Hematopoietic multipotent progenitor cell treated with erythropoietin and hydrocortisone succinate and interleukin-3 and kit ligand, for 17 days (in vitro differentiated cells): ENCODE data around the gene LRRC4C.

Experiments
- DNase-seq: peaks from one replicate; pipeline ENCODE4 v3.0.0-alpha.2; 2015; ENCODE audit warnings: low spot score

LRRC4C gene

DNA sequence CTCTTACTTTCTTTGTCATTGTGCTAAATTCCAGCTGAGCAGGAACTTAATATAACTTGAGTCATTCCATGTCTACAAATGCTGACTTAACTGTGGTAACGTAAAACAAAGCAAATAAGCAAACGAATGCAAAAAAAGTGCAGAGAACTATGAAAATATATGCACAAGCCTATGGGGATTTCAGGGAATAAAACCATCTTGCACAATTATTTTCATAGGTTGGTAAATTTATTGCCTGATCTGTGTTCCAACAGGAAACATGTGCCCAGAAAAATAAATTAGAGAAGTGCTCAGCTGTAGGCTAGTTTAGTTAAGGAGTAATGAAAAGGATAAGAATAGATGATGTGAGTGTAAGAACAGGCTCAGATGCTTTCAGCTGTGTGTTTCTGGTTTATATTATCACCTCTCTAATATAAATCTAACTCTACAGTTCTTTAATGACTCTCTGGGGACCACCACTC, 1169.3 kb downstream of the LRRC4C start:
- DNase-seq, result no peak

GRCh38 chr11:40289370-40289769, 1170.1 kb downstream of the LRRC4C start:
- no peak for DNase-seq

DNA sequence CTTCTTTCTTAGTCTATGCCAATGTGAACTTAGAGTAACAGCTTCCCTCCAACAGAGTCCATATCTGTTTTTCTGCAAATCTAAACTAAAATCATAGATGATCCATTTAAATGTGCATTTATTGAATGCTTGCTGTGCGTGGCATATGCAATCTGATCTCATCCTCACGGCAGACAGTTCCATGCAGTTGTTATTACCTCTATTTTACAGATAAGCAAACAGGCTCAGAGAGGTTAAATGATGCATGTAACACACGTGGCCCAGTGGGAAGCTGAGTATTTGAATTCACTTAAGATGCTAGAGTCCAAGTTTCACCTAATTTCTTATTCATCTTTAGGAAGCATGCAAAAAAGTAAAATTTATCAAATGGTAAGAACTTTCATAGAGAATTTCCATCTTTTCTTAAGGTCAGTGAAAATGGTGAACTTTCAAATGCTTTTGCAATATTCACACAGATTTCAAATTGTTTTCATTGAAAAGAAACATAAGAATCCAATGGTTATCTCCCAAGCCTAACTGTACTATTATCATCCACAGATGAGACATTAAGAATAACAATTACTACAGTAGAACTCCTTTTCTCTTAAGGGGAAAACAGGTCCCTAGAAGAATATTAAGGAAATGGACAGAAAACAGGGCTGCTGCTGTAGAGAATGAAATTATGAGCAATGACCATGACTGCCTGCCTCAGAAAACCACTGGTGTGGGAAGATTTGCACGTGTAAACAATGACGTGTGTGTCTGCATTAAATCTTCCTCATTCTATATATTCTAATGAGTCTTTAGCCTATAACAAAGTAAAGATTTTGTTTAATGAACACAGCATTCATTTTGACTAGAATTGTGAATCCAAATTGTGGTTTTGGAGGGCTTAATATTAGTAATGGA, 1171.3 kb downstream of the LRRC4C start:
- DNase-seq, result no peak

- no peak for DNase-seq
These were observed 1173.3 kb downstream of the LRRC4C start for GRCh38 chr11:40286137-40286536.

DNA sequence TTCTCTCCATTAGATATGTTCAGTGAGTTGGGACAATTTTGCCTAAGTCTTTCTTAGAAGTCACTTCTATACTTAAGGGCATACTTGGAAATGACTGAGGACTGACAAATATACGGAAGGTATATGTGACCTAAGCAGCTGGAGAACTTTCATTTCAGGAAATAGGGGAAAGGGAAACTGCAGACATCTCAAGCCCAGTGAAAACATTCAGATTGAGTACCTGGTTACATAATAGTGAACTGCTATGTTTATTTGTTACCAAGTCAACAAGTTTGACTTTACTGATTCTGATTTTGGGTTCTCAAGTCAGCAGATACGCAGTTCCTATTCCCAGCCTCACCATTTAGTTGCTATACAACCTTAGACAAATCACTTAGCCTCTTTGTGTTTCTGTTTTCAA, 1173.9 kb downstream of the LRRC4C start:
- no peak for DNase-seq

GRCh38 chr11:40281052-40281580, 1178.3 kb downstream of the LRRC4C start:
- DNase-seq, result no peak

DNA sequence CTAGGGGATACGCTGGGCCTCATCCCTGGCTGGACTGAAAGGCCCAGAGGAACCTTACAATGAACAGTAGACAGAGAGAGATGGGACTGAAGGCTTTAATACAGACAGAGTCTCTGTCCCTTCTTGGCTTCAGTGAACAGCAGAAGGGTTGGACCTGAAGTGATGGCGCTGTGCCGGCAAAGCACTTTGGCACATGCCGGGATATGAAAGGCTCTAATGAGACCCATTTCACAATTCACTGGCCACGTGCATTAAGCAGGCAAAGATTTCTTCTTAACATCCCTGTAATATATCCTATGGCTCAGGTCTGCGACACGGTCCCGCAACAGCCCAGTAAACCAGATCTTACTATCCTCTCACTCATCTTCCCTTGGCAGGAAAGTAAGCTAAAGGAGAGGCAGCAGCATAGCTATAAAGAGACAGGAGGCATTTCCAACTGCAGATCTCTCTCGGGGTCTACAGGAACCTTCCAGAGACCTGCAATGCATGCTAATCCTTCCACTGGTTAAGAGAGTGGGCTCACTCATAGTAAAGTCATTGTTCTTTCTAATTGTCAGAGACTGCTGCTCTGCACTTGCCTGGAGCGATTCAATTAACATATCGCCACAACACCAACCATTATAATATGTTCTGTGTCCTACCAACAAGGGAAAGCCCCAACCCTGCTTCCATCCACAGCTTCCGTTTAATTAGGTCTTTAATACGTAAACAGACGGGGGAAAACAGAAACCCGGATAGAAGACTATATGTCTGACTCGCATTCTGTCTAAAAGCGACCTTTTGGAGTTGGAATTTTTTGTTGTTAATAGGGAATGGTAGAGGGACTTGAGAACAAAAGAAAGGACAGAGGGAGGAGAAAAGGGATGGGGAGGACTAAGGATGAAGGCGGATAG, 1179.0 kb downstream of the LRRC4C start:
- DNase-seq, result no peak

- DNase-seq, result no peak
These were observed 1182.5 kb downstream of the LRRC4C start for GRCh38 chr11:40276960-40277359.

DNA sequence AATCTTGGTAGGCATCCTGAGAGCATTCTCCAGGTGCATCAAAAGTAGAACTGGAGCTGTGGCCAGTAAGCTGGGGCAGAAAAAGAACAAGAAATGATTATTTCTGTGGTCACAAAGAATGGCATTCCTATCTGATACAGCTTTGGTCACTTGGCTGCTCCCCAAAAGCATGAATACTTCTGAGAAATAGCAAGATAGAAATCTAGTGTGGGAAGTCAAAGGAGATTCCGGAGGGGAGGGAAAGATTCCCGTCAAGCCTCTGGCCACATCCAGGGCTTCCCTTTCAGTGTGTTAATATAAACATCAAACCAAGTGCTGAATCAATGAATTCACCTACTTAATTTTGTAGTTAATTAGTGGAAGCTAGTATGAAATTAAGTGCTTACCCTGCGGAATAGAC, 1185.4 kb downstream of the LRRC4C start:
- no peak for DNase-seq

- DNase-seq, result no peak
These were observed 1186.2 kb downstream of the LRRC4C start for GRCh38 chr11:40273192-40273732.

DNA sequence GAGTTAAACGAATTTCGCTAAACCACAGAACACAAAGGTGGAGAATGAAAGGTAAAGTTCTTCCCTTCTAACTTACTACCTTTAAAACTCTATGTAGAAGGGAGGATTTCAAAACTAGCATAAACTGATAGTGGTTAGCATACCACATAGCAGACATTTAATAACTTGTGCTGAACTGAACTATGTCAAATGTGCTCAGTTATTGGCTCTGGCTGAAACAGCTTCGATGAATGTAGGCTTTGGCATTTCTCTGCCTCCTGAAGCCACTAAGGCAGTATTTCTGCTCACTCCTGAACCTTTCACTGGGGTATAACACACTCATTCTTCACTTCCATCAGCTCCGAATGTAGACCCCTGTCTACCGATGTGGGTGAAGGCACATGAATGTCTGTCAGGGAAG, 1188.1 kb downstream of the LRRC4C start:
- no peak for DNase-seq

- DNase-seq, result no peak
These were observed 1189.6 kb downstream of the LRRC4C start for GRCh38 chr11:40269865-40270264.

DNA sequence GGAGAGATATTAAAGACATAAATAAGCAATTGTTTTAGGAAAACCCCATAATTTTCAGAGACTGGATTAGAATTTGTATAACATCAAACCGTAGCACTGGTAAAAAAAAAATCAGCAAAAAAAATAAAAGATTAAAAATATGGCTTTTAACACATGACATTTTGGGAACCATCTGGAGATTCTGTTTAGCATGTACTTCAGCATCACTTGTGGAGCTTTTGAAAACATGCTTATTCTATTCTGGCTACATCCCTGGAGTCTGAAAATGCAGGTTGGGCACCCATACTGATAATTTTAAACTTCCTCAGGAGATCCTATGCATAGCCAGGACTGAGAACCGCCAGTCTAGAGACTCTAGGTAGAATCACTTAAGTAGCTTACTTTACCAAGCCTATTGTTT, 1190.9 kb downstream of the LRRC4C start:
- DNase-seq, result no peak

GRCh38 chr11:40255457-40255856, 1204.0 kb downstream of the LRRC4C start:
- DNase-seq, result no peak

DNA sequence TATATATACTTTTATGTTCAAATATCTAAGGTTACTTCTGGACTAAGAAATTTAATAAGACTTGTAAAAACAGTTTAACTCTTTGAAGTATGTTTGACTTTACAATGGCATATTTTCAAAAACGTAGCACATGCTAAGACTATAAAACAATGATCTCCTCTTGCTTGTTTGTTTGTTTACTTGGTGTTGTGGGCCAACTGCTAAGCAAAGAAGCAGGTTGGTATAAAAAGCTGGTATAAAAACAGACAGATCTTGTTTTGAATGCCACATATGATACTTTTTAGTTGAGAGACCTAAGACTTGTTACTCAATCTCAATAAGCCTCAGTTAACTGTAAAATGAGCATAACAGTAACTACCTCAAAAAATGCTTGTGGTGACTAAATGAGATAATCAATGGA, 1206.3 kb downstream of the LRRC4C start:
- no peak for DNase-seq

DNA sequence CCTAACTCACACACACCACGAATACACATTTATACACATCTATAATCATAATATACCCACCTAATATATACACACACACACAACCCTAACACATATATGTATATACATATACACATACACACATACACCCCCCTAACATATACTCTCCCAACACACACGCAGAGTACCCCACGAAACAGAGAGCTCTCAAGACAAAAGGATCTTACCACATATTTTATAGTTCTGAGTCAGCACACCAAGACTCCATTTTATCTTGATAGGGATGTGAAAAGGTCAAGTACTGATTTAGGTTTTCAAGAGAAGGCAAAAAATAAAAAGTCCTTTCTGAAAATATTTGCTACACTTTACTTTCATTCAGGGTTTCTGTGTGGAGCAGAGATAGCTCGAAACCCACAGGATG, 1207.2 kb downstream of the LRRC4C start:
- DNase-seq, result no peak

- no peak for DNase-seq
These were observed 1212.5 kb downstream of the LRRC4C start for GRCh38 chr11:40246983-40247382.

DNA sequence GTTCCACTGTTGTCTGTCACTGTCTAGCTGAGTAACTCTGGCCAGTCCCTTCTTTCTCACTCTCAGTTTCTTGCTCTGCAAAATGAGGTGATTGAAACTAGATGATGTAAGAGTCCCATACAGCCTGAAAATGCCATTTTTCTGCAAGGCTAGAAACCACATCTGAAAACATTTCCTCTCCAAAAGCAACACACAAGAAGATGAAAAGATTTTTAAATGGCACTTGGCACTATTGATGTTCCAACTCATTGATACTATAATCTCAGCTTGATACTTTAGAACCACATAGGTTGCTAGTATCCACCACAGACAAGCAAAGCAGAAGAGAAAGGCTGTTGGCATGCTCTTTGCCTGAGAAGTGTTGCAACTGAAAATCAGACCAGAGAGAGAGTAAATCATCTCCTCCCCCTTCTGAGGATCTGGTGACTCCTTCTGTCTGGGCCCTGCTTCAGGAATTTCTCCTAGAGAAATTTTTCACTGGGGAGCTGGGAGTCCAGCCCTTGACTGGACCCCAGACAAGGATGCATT, 1217.9 kb downstream of the LRRC4C start:
- no peak for DNase-seq

DNA sequence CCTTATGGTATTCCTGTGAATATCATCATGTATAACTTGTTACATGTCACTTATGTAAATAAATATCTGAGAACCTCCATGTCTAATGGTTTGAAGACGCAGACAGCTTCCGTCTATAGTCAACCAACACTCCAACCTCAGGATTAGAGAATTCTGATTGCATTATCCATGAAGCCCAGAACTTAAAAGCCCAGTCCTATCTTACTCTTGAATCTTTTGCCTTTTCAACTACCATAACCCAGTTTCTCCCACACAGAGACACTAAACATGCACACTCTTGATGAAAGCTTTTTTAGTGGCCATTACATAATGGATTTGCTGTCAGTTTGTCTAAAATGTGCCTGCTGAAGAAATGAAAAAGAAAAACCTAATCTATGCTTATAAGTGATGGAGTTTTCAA, 1219.2 kb downstream of the LRRC4C start:
- DNase-seq, result no peak

DNA sequence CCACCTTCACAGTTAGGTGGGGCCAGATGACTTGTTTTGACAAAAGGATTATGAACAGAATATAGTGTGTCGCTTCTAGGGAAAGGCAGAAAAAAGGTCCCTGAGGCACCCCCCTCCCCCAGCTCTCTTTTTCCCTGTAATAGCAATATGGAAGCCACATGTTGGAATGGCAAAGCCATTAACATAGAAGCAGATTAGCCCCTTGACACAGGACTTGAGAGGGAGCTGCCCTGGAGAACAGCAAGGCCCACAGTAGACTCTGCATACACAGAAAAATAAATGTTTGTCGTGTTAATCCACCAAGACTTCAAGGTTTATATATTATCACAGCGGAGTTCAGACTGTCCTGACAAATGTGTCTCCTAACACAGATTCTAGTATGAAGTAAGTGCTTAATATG, 1222.9 kb downstream of the LRRC4C start:
- no peak for DNase-seq

DNA sequence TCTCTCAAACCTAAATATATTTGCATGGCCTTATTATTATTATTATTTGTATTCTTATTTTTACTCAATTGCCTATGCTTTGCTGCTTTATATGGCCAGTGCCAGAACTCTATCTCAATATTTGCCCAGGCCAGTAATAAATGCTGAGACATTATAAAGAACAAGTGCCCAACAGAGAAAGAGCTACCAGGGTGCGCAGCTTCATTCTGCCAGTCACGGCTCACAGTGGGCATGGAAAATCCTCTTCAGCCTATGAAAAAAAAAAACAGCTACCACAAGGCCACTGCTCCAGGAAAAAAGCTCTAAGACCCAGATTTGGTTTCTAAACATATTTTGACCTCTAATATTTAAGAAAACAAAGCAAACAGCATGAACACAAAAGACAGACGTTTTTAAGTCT, 1223.6 kb downstream of the LRRC4C start:
- DNase-seq, result no peak

DNA sequence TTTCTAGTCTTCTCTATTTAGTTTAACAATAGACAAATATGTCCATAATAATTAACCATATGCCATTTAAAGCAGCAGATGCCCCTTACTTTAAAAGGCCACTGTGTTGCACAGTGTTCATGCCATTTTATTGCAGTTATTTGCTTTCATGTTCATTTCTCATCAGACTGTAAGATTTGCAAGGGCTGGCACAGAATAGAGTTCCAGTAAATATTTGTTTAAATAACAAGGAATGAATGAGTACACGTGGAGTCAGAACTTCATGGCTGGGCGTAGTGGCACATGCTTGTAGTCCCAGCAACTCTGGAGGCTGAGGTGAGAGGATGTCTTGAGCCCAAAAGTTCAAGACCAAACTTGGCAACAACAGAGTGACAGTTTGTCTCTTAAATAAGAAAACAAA, 1228.6 kb downstream of the LRRC4C start:
- no peak for DNase-seq
